Measurements from ENCODE around the gene CTNNA2.

The CTNNA2 gene

DNA sequence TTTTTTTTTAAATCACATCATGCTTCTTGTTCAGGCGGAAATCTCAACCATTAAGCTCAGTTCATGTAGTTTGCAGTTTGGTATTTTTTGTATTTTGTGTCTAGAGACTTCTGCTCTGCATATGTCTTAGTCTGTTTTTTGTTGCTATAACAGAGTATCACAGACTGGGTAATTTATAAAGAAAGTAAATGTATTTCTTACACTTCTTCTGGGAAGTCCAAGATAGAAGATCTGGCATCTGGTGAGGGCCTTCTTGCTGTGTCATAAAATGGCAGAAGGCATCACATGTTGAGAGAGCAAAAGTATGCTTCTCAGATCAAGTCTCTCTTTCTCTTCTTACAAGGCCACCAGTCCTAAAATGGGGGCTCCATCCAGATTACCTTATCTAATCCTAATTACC lies 208.2 kb downstream of the CTNNA2 start:
- Histone ChIP-seq H3K9ac (ENCODE audit: low read length) (no peak overlapping the region), H3K27me3 (ENCODE audit: control insufficient read depth, insufficient read depth, low read length) (no peaks in the 10 kb centered on the region), H3K27ac (ENCODE audit: low read depth, low read length) (no peak overlapping the region), H3K36me3 (ENCODE audit: control insufficient read depth, insufficient read depth, low read length) (no peaks in the 10 kb centered on the region), H3K4me1 (ENCODE audit: control insufficient read depth, insufficient read depth, low read length) (no peaks in the 10 kb centered on the region), H3K4me3 (ENCODE audit: low read length) (no peak overlapping the region)

DNA sequence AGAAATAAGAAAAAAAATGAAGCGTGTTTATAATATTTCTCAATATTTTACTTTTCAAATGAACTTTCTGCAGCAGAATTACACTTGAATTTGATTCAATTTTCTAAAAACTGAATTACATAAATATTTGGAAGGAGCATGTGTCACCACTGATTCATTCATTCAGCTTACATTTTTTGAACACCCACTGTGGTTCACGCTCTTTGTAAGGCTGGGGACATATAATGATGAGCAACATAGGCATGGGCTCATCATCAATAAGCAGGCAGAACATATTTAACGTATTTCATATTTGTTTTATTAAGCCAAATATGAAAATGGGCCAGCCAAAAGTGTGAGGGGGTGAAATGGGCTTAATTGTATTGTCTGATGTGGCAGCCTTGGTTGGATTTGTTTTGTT lies 209.1 kb downstream of the CTNNA2 start:
- H3K9ac ChIP-seq (ENCODE audit: low read length), result no peak overlapping the region
- no peaks in the 10 kb centered on the region for H3K36me3 ChIP-seq (ENCODE audit: control insufficient read depth, insufficient read depth, low read length)
- H3K27me3 ChIP-seq (ENCODE audit: control insufficient read depth, insufficient read depth, low read length), result no peaks in the 10 kb centered on the region
- no peak overlapping the region for H3K27ac ChIP-seq (ENCODE audit: low read depth, low read length)
- H3K4me1 ChIP-seq (ENCODE audit: control insufficient read depth, insufficient read depth, low read length), result no peaks in the 10 kb centered on the region
- H3K4me3 ChIP-seq (ENCODE audit: low read length), result no peak overlapping the region

DNA sequence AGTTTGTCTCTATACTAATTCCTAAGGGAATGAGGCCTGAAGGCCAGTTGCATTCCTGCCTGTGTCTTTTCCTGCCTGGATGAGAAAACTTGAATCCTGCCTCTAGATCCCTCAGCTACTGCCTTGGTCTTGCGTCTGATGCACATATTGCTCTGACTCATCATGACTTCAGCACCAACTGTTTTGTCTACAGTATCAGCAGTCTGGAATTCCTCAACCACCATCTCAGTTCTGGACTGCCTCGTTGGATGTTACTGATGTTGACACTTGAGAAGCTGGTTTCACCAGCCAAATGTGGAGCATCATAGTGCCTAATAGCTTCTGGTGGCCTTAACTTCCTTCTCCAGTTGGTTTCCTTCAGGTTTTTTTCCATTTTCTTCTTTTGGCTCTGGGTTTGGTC lies 211.0 kb downstream of the CTNNA2 start:
- Histone ChIP-seq H3K27ac (ENCODE audit: low read depth, low read length) (no peak overlapping the region), H3K36me3 (ENCODE audit: control insufficient read depth, insufficient read depth, low read length) (no peaks in the 10 kb centered on the region), H3K4me1 (ENCODE audit: control insufficient read depth, insufficient read depth, low read length) (no peaks in the 10 kb centered on the region), H3K27me3 (ENCODE audit: control insufficient read depth, insufficient read depth, low read length) (no peaks in the 10 kb centered on the region), H3K4me3 (ENCODE audit: low read length) (no peak overlapping the region), H3K9ac (ENCODE audit: low read length) (no peak overlapping the region)

DNA sequence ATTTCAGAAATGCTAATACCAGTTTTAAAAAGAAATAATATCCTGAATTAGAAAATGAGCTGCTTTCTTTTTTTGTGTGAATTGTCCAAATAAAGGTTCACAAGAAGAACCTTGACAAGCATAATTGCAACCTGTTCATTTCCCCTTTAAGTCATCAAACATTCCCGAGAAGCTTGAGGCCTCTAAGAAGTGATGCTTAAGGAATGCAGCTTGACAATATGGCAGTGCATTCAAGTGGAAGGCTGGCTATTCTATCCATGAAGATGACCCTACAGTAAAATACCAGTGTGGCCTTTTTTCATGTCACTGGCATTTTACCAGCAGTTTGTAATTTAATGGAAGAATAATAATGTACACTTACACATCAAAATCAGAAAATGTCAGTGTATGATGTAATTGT lies 216.7 kb downstream of the CTNNA2 start:
- Histone ChIP-seq H3K4me3 (ENCODE audit: low read length) (no peak overlapping the region), H3K4me1 (ENCODE audit: control insufficient read depth, insufficient read depth, low read length) (no peaks in the 10 kb centered on the region), H3K27me3 (ENCODE audit: control insufficient read depth, insufficient read depth, low read length) (no peaks in the 10 kb centered on the region), H3K9ac (ENCODE audit: low read length) (no peak overlapping the region), H3K27ac (ENCODE audit: low read depth, low read length) (no peak overlapping the region), H3K36me3 (ENCODE audit: control insufficient read depth, insufficient read depth, low read length) (no peaks in the 10 kb centered on the region)

DNA sequence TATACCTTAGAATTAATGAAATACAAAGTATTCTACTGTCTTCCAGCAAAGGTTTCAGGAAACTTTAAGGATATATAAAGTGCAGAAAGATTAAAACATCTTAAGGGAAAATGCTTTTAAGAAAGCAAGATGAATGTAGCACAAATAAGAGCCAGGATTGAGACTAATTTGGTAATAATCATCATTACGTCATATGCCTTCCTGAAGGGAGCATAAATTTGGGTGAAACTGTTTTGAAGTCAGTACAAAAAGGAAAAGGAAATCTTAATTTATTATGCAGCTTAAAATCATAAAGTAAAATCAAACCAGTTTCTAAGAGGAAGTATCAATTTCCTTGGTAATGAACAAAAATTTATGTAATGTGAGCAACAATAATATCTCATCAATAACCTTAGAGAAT lies 221.7 kb downstream of the CTNNA2 start:
- H3K27ac ChIP-seq (ENCODE audit: low read depth, low read length), result no peak overlapping the region
- H3K4me3 ChIP-seq (ENCODE audit: low read length), result no peak overlapping the region
- H3K4me1 ChIP-seq (ENCODE audit: control insufficient read depth, insufficient read depth, low read length), result no peaks in the 10 kb centered on the region
- no peaks in the 10 kb centered on the region for H3K27me3 ChIP-seq (ENCODE audit: control insufficient read depth, insufficient read depth, low read length)
- no peak overlapping the region for H3K9ac ChIP-seq (ENCODE audit: low read length)
- H3K36me3 ChIP-seq (ENCODE audit: control insufficient read depth, insufficient read depth, low read length), result no peaks in the 10 kb centered on the region

DNA sequence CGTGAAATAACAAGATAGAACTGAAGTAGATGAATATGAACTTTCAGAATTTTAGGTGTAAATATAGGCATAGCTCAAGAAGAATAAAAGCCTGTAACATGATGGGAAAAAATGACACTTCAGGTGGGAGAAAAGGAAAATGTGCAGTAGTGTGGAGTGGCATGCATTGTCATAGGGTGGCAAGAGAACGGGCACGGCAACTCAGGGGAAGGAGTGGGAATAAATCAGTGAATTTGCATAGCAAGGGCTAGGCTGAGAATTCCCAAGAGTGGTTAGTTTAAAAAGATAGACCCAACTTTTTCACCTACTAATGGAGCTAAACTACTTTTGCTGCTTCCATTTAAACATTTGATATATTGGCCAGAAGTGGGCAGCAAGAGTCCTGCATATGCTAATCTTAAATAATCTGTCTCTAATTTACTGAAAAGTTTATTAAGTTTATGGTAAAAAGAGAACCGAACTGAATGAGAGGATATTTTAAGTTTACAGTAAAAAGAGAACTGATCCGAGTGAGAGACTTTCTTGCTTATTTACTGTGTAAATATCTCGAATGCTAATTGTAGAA lies 228.1 kb downstream of the CTNNA2 start:
- Histone ChIP-seq H3K36me3 (ENCODE audit: control insufficient read depth, insufficient read depth, low read length) (no peaks in the 10 kb centered on the region), H3K4me1 (ENCODE audit: control insufficient read depth, insufficient read depth, low read length) (no peaks in the 10 kb centered on the region), H3K4me3 (ENCODE audit: low read length) (no peak overlapping the region), H3K27ac (ENCODE audit: low read depth, low read length) (no peak overlapping the region), H3K27me3 (ENCODE audit: control insufficient read depth, insufficient read depth, low read length) (no peaks in the 10 kb centered on the region), H3K9ac (ENCODE audit: low read length) (no peak overlapping the region)

DNA sequence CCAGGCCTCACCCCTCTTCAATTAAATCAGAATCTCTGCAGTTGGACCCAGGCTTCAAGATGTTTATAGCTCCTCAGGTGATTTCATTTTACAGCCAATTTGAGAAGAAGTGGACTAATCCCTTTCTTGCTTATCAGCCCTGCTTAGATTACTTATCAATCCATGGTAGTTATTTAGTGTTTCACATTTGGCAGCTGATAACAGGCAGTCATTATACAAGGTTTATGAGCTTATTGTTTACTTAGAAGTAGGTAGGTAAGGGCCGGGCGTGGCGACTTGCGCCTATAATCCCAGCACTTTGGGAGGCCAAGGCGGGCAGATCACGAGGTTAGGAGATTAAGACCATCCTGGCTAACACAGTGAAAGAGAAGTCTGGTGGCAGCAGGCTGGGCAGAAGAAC lies 237.5 kb downstream of the CTNNA2 start:
- H3K4me1 ChIP-seq (ENCODE audit: control insufficient read depth, insufficient read depth, low read length), result no peaks in the 10 kb centered on the region

DNA sequence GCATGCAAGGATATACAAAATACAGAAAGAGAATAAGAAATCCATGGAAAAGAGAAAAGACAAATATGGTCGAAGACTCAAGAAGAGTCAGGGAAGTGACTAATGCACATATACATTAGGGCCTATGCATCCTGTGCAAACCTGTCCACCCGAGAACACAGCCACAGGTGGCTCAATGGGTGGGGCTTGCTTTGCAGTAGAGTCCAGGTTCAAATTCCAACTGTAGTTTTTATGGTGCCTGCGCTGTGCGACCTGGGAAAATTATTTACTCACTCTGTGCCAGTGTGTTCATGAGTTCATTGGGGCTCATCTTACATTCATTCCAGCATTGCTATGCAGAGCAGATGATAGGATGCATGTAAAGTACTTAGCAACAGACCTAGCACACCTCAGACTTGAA lies 244.7 kb downstream of the CTNNA2 start:
- H3K27me3 ChIP-seq (ENCODE audit: control insufficient read depth, insufficient read depth, low read length), result no peaks in the 10 kb centered on the region
- H3K27ac ChIP-seq (ENCODE audit: low read depth, low read length), result no peak overlapping the region
- no peaks in the 10 kb centered on the region for H3K36me3 ChIP-seq (ENCODE audit: control insufficient read depth, insufficient read depth, low read length)
- no peaks in the 10 kb centered on the region for H3K4me1 ChIP-seq (ENCODE audit: control insufficient read depth, insufficient read depth, low read length)
- no peak overlapping the region for H3K4me3 ChIP-seq (ENCODE audit: low read length)
- H3K9ac ChIP-seq (ENCODE audit: low read length), result no peak overlapping the region

More for the DNA sequence above, 237.5 kb downstream of the CTNNA2 start:
- Histone ChIP-seq H3K9ac (ENCODE audit: low read length) (no peak overlapping the region), H3K27me3 (ENCODE audit: control insufficient read depth, insufficient read depth, low read length) (no peaks in the 10 kb centered on the region), H3K36me3 (ENCODE audit: control insufficient read depth, insufficient read depth, low read length) (no peaks in the 10 kb centered on the region), H3K27ac (ENCODE audit: low read depth, low read length) (no peak overlapping the region), H3K4me3 (ENCODE audit: low read length) (no peak overlapping the region)

DNA sequence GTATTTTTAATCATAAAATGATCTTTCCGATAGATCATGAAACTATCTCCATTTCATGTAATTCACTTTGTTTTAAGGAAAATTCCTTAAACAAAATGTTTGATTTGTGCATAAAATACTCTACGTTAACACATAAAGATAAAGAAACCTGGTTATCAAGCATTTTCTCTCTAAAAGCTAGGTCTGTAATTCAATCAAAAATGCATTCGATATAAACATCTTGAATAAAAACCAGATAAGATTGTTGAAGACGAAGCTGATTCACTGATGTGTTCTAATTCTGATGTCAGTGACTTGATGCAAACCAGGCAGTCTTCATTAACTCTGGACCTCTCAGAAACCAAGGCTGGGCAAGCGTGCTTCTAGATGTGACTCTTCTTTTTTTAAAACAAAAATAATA lies 245.2 kb downstream of the CTNNA2 start:
- Histone ChIP-seq H3K36me3 (ENCODE audit: control insufficient read depth, insufficient read depth, low read length) (no peaks in the 10 kb centered on the region), H3K4me1 (ENCODE audit: control insufficient read depth, insufficient read depth, low read length) (no peaks in the 10 kb centered on the region)

DNA sequence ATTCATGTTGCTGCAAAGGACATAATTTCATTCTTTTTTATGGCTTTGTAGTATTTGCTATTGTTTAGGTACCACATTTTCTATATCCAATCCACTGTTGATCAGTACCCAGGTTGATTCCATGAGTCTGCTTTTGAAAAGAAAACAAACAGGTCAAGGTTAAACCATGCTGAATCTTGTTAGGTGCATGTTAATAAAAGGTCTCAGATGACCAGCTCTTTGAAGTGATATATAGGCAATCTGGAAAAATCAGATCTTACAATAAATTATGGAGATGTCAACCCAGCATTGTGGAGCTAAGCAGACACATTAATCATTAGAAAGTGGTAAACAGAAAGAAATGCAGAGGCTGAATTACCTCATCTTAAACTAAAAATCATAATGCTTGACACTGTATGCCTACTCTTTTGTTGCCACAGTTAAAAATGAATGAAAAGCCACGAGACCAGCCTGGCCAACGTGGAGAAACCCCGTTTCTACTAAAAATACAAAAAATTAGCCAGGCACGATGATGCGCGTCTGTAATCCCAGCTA lies 246.0 kb downstream of the CTNNA2 start:
- no peaks in the 10 kb centered on the region for H3K4me1 ChIP-seq (ENCODE audit: control insufficient read depth, insufficient read depth, low read length)
- no peak overlapping the region for H3K27ac ChIP-seq (ENCODE audit: low read depth, low read length)
- no peaks in the 10 kb centered on the region for H3K36me3 ChIP-seq (ENCODE audit: control insufficient read depth, insufficient read depth, low read length)
- no peak overlapping the region for H3K9ac ChIP-seq (ENCODE audit: low read length)
- no peak overlapping the region for H3K4me3 ChIP-seq (ENCODE audit: low read length)
- H3K27me3 ChIP-seq (ENCODE audit: control insufficient read depth, insufficient read depth, low read length), result no peaks in the 10 kb centered on the region

More for the DNA sequence above, 245.2 kb downstream of the CTNNA2 start:
- Histone ChIP-seq H3K27me3 (ENCODE audit: control insufficient read depth, insufficient read depth, low read length) (no peaks in the 10 kb centered on the region), H3K27ac (ENCODE audit: low read depth, low read length) (no peak overlapping the region), H3K9ac (ENCODE audit: low read length) (no peak overlapping the region), H3K4me3 (ENCODE audit: low read length) (no peak overlapping the region)

DNA sequence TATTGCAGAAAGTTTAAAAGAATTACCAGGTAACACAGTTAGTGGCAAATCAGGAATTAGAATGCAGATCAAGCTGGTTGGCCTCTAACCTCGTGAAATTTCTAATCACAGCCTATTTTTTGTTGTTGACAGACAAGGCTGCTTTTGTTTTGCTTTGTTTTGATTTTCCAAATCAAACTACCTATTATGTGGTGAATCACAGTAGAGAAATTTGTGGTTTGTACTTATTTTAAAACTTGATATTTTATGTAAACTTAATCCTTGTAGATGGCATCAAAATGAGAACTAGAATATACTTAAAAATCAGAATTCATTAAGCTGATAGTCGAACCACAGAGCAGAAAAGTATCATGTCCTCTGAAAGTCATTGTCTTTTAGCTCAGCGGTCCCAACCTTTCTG lies 258.1 kb downstream of the CTNNA2 start:
- H3K36me3 ChIP-seq (ENCODE audit: control insufficient read depth, insufficient read depth, low read length), result no peaks in the 10 kb centered on the region
- H3K27ac ChIP-seq (ENCODE audit: low read depth, low read length), result no peak overlapping the region
- no peaks in the 10 kb centered on the region for H3K4me1 ChIP-seq (ENCODE audit: control insufficient read depth, insufficient read depth, low read length)
- H3K9ac ChIP-seq (ENCODE audit: low read length), result no peak overlapping the region
- no peak overlapping the region for H3K4me3 ChIP-seq (ENCODE audit: low read length)
- H3K27me3 ChIP-seq (ENCODE audit: control insufficient read depth, insufficient read depth, low read length), result no peaks in the 10 kb centered on the region

DNA sequence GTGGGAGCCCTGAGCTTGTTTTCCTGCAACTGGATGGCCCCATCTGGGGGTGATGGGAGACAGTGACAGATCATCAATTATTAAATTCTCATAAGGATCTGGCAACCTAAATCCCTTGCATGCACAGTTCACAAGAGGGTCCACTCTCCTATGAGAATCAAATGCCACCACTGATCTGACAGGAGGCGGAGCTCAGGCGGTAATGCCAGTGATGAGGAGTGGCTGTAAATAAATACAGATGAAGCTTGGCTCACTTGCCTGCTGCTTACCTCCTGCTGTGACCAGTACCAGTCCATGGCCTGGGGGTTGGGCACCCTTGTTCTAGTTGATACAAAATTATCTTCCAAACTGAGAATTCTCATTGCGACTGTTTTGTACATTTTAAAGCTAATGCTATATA lies 258.6 kb downstream of the CTNNA2 start:
- Histone ChIP-seq H3K27me3 (ENCODE audit: control insufficient read depth, insufficient read depth, low read length) (no peaks in the 10 kb centered on the region), H3K4me3 (ENCODE audit: low read length) (no peak overlapping the region), H3K36me3 (ENCODE audit: control insufficient read depth, insufficient read depth, low read length) (no peaks in the 10 kb centered on the region), H3K9ac (ENCODE audit: low read length) (no peak overlapping the region), H3K4me1 (ENCODE audit: control insufficient read depth, insufficient read depth, low read length) (no peaks in the 10 kb centered on the region), H3K27ac (ENCODE audit: low read depth, low read length) (no peak overlapping the region)

DNA sequence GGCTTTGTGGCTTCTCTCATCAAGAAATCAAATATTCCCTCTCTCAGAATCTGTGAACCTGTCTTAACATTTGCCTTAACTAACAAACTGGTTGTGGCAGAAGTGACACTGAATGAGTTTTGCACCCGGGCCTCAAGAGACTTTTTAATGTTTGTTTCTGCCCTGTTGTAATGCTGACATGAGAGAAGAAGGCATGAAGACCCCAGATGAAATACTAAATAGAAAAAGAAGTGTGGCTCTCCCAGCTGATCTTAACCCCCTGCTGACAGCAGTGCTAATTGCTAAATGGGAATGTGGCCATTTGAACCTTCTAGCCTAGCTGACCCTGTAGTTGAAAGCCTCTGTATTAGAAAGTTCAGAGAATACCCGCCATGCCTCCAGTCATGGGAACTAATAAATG lies 261.2 kb downstream of the CTNNA2 start:
- Histone ChIP-seq H3K36me3 (ENCODE audit: control insufficient read depth, insufficient read depth, low read length) (no peaks in the 10 kb centered on the region), H3K27ac (ENCODE audit: low read depth, low read length) (no peak overlapping the region), H3K27me3 (ENCODE audit: control insufficient read depth, insufficient read depth, low read length) (no peaks in the 10 kb centered on the region), H3K4me3 (ENCODE audit: low read length) (no peak overlapping the region), H3K9ac (ENCODE audit: low read length) (no peak overlapping the region), H3K4me1 (ENCODE audit: control insufficient read depth, insufficient read depth, low read length) (no peaks in the 10 kb centered on the region)

Measured in rectal smooth muscle tissue (tissue), 1 donor.